HG03565 (cell line): ENCODE data around the gene SPDYE18.
"Not testable (repeated sequence)": the region's sequence is repeated elsewhere in the genome, so short reads cannot be mapped to it uniquely, and the experiment has no call there.

Experiments used
- ATAC-seq: cut with Tn5 transposase; IDR thresholded peaks from one replicate; pipeline ENCODE4 v1.9.1; 2021; ENCODE audit warnings: mild to moderate bottlenecking, moderate library complexity; ENCODE audit not compliant: unreplicated experiment

The SPDYE18 gene

GRCh38 chr7:77006127-77007110 is 55.9 kb downstream of the SPDYE18 start:
- ATAC-seq = not testable (repeated sequence)

- not testable (repeated sequence) for ATAC-seq
These were observed 56.8 kb downstream of the SPDYE18 start for GRCh38 chr7:77005461-77006057.

- ATAC-seq = not testable (repeated sequence)
These were observed 58.2 kb downstream of the SPDYE18 start for GRCh38 chr7:77004151-77004550.

- ATAC-seq = not testable (repeated sequence)
These were observed 59.1 kb downstream of the SPDYE18 start for GRCh38 chr7:77003241-77003640.

GRCh38 chr7:77002678-77003233 is 59.6 kb downstream of the SPDYE18 start:
- not testable (repeated sequence) for ATAC-seq

GRCh38 chr7:77002104-77002503 is 60.3 kb downstream of the SPDYE18 start:
- not testable (repeated sequence) for ATAC-seq
